HepG2 (cell line): ENCODE results near the gene SPHK1. TPM values are rescaled to one million over a fixed set of nuclear protein-coding genes. Genes with fewer than 3 reads are reported as not detected.

Experiments
- CBX5 ChIP-seq: sonication (generic); formaldehyde crosslinking; IDR thresholded peaks from 2 replicates; pipeline ENCODE4 v1.4.0; 2020; ENCODE audit warnings: missing genetic modification reagents, borderline replicate concordance
- CEBPG ChIP-seq: IDR thresholded peaks from 2 replicates; pipeline ENCODE4 v1.6.1; 2016
- EED ChIP-seq: sonication (generic); formaldehyde crosslinking; IDR thresholded peaks from 2 replicates; pipeline ENCODE4 v1.5.0; 2020; ENCODE audit warnings: mild to moderate bottlenecking, missing genetic modification reagents
- FOXP1 ChIP-seq, 2 experiments: fragments of 450-650 bp in 1 of 2; IDR thresholded peaks; 2 replicates each; pipeline ENCODE4 v1.6.1; 2017 to 2018; ENCODE audit warnings: antibody characterized with exemption in 1 of 2
- HNRNPK ChIP-seq: fragments of 200-400 bp; formaldehyde crosslinking; IDR thresholded peaks from 2 replicates; pipeline ENCODE4 v1.6.1; 2018; ENCODE audit warnings: low read length, low read depth, moderate library complexity, mild to moderate bottlenecking; ENCODE audit not compliant: poor library complexity, severe bottlenecking
- MAF1 ChIP-seq: sonication (generic); formaldehyde crosslinking; IDR thresholded peaks from 2 replicates; pipeline ENCODE4 v1.5.0; 2020; ENCODE audit warnings: missing genetic modification reagents, borderline replicate concordance
- MBD4 ChIP-seq: IDR thresholded peaks from 2 replicates; pipeline ENCODE4 v1.6.1; 2012; ENCODE audit warnings: low read length, inconsistent platforms, borderline replicate concordance
- MLXIP ChIP-seq: sonication (generic); formaldehyde crosslinking; IDR thresholded peaks from 2 replicates; pipeline ENCODE4 v1.9.0; 2021; ENCODE audit warnings: missing genetic modification reagents, borderline replicate concordance
- NR3C1 ChIP-seq: sonication (generic); formaldehyde crosslinking; IDR thresholded peaks from 2 replicates; pipeline ENCODE4 v1.4.0; 2020; ENCODE audit warnings: missing genetic modification reagents
- PREB ChIP-seq: sonication (generic); formaldehyde crosslinking; IDR thresholded peaks from 2 replicates; pipeline ENCODE4 v1.4.0; 2020; ENCODE audit warnings: missing genetic modification reagents
- SOX13 ChIP-seq, 3 experiments: fragments of 450-650 bp in 1 of 3; sonication (generic) in 1 of 3; formaldehyde crosslinking in 1 of 3; IDR thresholded peaks in 2 of 3; conservative IDR thresholded peaks in 1 of 3; 2 replicates each; pipeline versions ENCODE4 v1.5.0 to v1.6.1; 2016 to 2020; ENCODE audit warnings: antibody characterized with exemption in 1 of 3, mild to moderate bottlenecking in 1 of 3, missing compliant biosample characterization in 1 of 3, missing genetic modification reagents in 1 of 3, moderate library complexity in 1 of 3
- TBX3 ChIP-seq: fragments of 450-650 bp; IDR thresholded peaks from 2 replicates; pipeline ENCODE4 v1.6.1; 2017; ENCODE audit warnings: antibody characterized with exemption, mild to moderate bottlenecking, inconsistent platforms, borderline replicate concordance
- ZFP37 ChIP-seq: sonication (generic); formaldehyde crosslinking; IDR thresholded peaks from 2 replicates; pipeline ENCODE4 v1.4.0; 2020; ENCODE audit warnings: missing genetic modification reagents, borderline replicate concordance
- ZNF160 ChIP-seq: sonication (generic); formaldehyde crosslinking; IDR thresholded peaks from 2 replicates; pipeline ENCODE4 v1.8.0; 2022; ENCODE audit warnings: mild to moderate bottlenecking, inconsistent platforms, missing genetic modification reagents
- polyA plus RNA-seq, 8 experiments: library from polyadenylated mRNA; depleted of rRNA in 3 of 8; stranded (reverse) in 7 of 8; unstranded in 1 of 8; fragments of >200 nt; fragmentation: Illumina TruSeq in 4 of 8; extraction: Trizol in 4 of 8; gene quantifications; 2 replicates each; pipeline versions ENCODE4 v1.2.1 to v1.2.3, GENCODE V29; 2011 to 2016; ENCODE audit warnings: low read depth in 4 of 8, missing spikeins in 1 of 8, mixed read lengths in 1 of 8; ENCODE audit not compliant: insufficient read depth in 1 of 8
- total RNA-seq, 5 experiments: library from RNA; depleted of rRNA; stranded (reverse); fragments of >200 nt; fragmentation: Illumina TruSeq; extraction: Trizol; gene quantifications; 2 replicates each; pipeline ENCODE4 v1.2.3, GENCODE V29; 2016; ENCODE audit warnings: low read depth in 1 of 5
- TF ChIP-seq, protein P1 (sequence below): sonication (generic); formaldehyde crosslinking; IDR thresholded peaks from 2 replicates; pipeline ENCODE4 v1.4.0; 2020; ENCODE audit warnings: missing genetic modification reagents
- TF ChIP-seq, protein P2 (sequence below): sonication (generic); formaldehyde crosslinking; IDR thresholded peaks from 2 replicates; pipeline ENCODE4 v1.4.0; 2020; ENCODE audit warnings: missing genetic modification reagents, borderline replicate concordance

The SPHK1 gene
- total and polyA plus RNA-seq, 2 of the 13 experiments (the other 11 are each of a cell fraction or from before 2014, with no cell fraction given) = 129 to 160 TPM

- TF ChIP-seq, protein P1, sequence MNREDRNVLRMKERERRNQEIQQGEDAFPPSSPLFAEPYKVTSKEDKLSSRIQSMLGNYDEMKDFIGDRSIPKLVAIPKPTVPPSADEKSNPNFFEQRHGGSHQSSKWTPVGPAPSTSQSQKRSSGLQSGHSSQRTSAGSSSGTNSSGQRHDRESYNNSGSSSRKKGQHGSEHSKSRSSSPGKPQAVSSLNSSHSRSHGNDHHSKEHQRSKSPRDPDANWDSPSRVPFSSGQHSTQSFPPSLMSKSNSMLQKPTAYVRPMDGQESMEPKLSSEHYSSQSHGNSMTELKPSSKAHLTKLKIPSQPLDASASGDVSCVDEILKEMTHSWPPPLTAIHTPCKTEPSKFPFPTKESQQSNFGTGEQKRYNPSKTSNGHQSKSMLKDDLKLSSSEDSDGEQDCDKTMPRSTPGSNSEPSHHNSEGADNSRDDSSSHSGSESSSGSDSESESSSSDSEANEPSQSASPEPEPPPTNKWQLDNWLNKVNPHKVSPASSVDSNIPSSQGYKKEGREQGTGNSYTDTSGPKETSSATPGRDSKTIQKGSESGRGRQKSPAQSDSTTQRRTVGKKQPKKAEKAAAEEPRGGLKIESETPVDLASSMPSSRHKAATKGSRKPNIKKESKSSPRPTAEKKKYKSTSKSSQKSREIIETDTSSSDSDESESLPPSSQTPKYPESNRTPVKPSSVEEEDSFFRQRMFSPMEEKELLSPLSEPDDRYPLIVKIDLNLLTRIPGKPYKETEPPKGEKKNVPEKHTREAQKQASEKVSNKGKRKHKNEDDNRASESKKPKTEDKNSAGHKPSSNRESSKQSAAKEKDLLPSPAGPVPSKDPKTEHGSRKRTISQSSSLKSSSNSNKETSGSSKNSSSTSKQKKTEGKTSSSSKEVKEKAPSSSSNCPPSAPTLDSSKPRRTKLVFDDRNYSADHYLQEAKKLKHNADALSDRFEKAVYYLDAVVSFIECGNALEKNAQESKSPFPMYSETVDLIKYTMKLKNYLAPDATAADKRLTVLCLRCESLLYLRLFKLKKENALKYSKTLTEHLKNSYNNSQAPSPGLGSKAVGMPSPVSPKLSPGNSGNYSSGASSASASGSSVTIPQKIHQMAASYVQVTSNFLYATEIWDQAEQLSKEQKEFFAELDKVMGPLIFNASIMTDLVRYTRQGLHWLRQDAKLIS = no peak; the same call in 1 of the 2 replicates
- TF ChIP-seq ZNF160 (CRISPR knock-in tag) (peak; percentile 68; the same call in 1 of the 2 replicates), MLXIP (no peak), HNRNPK (peak; percentile 97), CBX5 (0 out of 2 replicates have a peak, but pooled peaks have one; percentile 43), MBD4 (no peak), TBX3 (no peak), CEBPG (CRISPR knock-in tag) (no peak), MAF1 (CRISPR knock-in tag) (peak; percentile 93), PREB (CRISPR knock-in tag) (no peak), FOXP1 (IDR thresholded peaks at IDR 0.05) (no peak), FOXP1 (CRISPR knock-in tag; IDR thresholded peaks at IDR 0.05) (no peak), ZFP37 (CRISPR knock-in tag) (peak; percentile 83; the same call in 1 of the 2 replicates), EED (peak; percentile 6; the same call in 1 of the 2 replicates), NR3C1 (CRISPR knock-in tag) (no peak), SOX13 (IDR thresholded peaks at IDR 0.05) (no peak), SOX13 (CRISPR knock-in tag; conservative IDR thresholded peaks at IDR 0.05 in 1 of 2, IDR thresholded peaks at IDR 0.05 in 1 of 2) (peak in 1 of 2 experiments; percentile 68; a peak in 1 of 4 replicates)
- TF ChIP-seq, protein P2, sequence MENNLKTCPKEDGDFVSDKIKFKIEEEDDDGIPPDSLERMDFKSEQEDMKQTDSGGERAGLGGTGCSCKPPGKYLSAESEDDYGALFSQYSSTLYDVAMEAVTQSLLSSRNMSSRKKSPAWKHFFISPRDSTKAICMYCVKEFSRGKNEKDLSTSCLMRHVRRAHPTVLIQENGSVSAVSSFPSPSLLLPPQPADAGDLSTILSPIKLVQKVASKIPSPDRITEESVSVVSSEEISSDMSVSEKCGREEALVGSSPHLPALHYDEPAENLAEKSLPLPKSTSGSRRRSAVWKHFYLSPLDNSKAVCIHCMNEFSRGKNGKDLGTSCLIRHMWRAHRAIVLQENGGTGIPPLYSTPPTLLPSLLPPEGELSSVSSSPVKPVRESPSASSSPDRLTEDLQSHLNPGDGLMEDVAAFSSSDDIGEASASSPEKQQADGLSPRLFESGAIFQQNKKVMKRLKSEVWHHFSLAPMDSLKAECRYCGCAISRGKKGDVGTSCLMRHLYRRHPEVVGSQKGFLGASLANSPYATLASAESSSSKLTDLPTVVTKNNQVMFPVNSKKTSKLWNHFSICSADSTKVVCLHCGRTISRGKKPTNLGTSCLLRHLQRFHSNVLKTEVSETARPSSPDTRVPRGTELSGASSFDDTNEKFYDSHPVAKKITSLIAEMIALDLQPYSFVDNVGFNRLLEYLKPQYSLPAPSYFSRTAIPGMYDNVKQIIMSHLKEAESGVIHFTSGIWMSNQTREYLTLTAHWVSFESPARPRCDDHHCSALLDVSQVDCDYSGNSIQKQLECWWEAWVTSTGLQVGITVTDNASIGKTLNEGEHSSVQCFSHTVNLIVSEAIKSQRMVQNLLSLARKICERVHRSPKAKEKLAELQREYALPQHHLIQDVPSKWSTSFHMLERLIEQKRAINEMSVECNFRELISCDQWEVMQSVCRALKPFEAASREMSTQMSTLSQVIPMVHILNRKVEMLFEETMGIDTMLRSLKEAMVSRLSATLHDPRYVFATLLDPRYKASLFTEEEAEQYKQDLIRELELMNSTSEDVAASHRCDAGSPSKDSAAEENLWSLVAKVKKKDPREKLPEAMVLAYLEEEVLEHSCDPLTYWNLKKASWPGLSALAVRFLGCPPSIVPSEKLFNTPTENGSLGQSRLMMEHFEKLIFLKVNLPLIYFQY (CRISPR knock-in tag) = no peak
Observed at GRCh38 chr17:76382803-76383545, 1.4 kb upstream of the SPHK1 start (continued).
